Activated CD4-positive, CD25-positive, alpha-beta regulatory T cell treated with anti-CD3 and anti-CD28 coated beads, Interleukin-2, amount 50 U/mL, for 72 hours (primary cell): ENCODE measurements around the gene HPDL.

Experiments used
- DNase-seq: peaks from one replicate; pipeline ENCODE4 v3.0.0; 2021

HPDL gene

GRCh38 chr1:45325851-45326506 is 716 bp upstream of the HPDL start:
- no peak for DNase-seq

GRCh38 chr1:45327644-45328515 is 1.2 kb downstream of the HPDL start:
- DNase-seq, result no peak

GRCh38 chr1:45328680-45329079 is 2.0 kb downstream of the HPDL start:
- no peak for DNase-seq

- no peak for DNase-seq
Measured at GRCh38 chr1:45329445-45329844, 2.8 kb downstream of the HPDL start.

- no peak for DNase-seq
Measured at GRCh38 chr1:45331436-45332345, 5.0 kb downstream of the HPDL start.

GRCh38 chr1:45332346-45332720 is 5.6 kb downstream of the HPDL start:
- DNase-seq, result no peak

GRCh38 chr1:45334308-45335245 is 7.9 kb downstream of the HPDL start:
- no peak for DNase-seq

GRCh38 chr1:45335855-45336324 is 9.2 kb downstream of the HPDL start:
- DNase-seq, result no peak

GRCh38 chr1:45337630-45338325 is 11.1 kb downstream of the HPDL start:
- DNase-seq, result no peak

- DNase-seq, result peak; percentile 96
Measured at GRCh38 chr1:45339789-45340558, 13.3 kb downstream of the HPDL start, which contains the start of the genes MUTYH and TOE1. TSS of gene MUTYH (minus strand) at chr1:45340440. CDS start at chr1:45334505, 5,935 bp downstream. TSS of gene TOE1 (plus strand) at chr1:45340170. CDS start at chr1:45340253, 83 bp downstream.

- DNase-seq, result no peak
Measured at GRCh38 chr1:45340816-45341466, 14.2 kb downstream of the HPDL start.

- DNase-seq, result no peak
Measured at GRCh38 chr1:45344499-45344898, 17.8 kb downstream of the HPDL start.

- no peak for DNase-seq
Measured at GRCh38 chr1:45345014-45345413, 18.3 kb downstream of the HPDL start.

- DNase-seq, result no peak
Measured at GRCh38 chr1:45346473-45346872, 19.8 kb downstream of the HPDL start.

- no peak for DNase-seq
Measured at GRCh38 chr1:45348020-45348419, 21.3 kb downstream of the HPDL start.

- DNase-seq, result no peak
Measured at GRCh38 chr1:45348609-45348965, 21.9 kb downstream of the HPDL start.

GRCh38 chr1:45348966-45349677 is 22.4 kb downstream of the HPDL start:
- no peak for DNase-seq

- no peak for DNase-seq
Measured at GRCh38 chr1:45351508-45351907, 24.8 kb downstream of the HPDL start.

- no peak for DNase-seq
Measured at GRCh38 chr1:45353685-45354084, 27.0 kb downstream of the HPDL start.
